ENCODE results near the gene PRUNE2. TPM values are rescaled to one million over a fixed set of nuclear protein-coding genes. Genes with fewer than 3 reads are reported as not detected.
"Not testable (repeated sequence)": the region's sequence is repeated elsewhere in the genome, so short reads cannot be mapped to it uniquely, and the experiment has no call there.

The PRUNE2 gene, protein sequence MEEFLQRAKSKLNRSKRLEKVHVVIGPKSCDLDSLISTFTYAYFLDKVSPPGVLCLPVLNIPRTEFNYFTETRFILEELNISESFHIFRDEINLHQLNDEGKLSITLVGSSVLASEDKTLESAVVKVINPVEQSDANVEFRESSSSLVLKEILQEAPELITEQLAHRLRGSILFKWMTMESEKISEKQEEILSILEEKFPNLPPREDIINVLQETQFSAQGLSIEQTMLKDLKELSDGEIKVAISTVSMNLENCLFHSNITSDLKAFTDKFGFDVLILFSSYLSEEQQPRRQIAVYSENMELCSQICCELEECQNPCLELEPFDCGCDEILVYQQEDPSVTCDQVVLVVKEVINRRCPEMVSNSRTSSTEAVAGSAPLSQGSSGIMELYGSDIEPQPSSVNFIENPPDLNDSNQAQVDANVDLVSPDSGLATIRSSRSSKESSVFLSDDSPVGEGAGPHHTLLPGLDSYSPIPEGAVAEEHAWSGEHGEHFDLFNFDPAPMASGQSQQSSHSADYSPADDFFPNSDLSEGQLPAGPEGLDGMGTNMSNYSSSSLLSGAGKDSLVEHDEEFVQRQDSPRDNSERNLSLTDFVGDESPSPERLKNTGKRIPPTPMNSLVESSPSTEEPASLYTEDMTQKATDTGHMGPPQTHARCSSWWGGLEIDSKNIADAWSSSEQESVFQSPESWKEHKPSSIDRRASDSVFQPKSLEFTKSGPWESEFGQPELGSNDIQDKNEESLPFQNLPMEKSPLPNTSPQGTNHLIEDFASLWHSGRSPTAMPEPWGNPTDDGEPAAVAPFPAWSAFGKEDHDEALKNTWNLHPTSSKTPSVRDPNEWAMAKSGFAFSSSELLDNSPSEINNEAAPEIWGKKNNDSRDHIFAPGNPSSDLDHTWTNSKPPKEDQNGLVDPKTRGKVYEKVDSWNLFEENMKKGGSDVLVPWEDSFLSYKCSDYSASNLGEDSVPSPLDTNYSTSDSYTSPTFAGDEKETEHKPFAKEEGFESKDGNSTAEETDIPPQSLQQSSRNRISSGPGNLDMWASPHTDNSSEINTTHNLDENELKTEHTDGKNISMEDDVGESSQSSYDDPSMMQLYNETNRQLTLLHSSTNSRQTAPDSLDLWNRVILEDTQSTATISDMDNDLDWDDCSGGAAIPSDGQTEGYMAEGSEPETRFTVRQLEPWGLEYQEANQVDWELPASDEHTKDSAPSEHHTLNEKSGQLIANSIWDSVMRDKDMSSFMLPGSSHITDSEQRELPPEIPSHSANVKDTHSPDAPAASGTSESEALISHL (N-terminal part only)
- 10 to 100 TPM in 5 of 7 donors, 1 to 10 TPM in 2; 2.5 to 45.8 (median 13.7) TPM for total RNA-seq
- polyA plus RNA-seq = 10 to 100 TPM in 1 of 2 donors, 1 to 10 TPM in 1; 3.3 to 35.5 TPM
- long read RNA-seq, donor 1, partial matches to known transcripts = 0 of 3 reads
- long read RNA-seq, donor 1, other reads (novel, unspliced or antisense) = 1 of 3 reads
- long read RNA-seq, donor 2 = 0 reads
- long read RNA-seq, donor 3, partial matches to known transcripts = 2 of 5 reads
- long read RNA-seq, donor 3, other reads (novel, unspliced or antisense) = 3 of 5 reads

DNA sequence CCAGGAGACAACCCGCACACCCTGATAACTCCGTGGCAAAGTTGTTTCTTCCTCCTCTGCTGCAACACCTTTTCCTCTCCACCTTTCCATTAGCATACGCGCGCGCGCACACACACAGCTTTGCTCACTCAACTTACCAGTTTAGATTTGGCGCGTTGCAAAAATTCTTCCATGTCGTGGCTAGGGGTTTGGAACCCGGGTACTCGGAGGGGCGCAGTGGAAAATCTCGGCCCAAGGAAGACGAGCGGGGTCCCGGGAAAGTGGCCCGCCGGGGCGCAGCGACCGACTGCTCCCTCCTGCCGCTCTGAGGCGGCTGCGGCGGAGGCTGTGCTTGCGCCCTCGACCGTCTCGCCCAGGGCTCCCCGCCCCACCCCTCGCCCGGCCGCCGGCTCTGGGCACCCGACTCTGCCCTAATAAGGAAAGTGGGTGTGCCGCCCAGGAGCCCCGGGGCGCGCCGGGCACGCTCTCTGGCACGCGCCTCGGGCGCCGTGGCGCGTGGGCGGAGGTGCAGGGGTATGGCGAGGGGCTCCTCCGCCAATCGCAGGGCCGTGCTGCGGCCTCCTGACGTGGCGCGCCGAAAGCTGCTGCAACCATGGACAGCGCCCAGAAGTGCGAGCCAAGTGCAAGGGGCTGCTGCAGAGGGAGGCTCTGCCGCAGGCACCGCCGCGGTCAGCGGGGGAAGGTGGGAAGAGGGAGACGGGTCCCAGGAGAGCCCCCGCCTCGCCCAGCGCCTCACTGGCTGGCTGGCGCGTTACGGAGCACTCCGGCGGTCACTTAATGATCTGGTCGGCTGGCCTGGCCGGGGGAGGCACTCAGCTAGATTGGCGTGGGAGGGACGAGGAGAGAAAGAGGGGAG is at the start of gene PRUNE2:
PRUNE2 (minus strand) TSS at position 324 of the 856 bp plus-strand sequence; CDS start at position 173, 151 bp downstream.
- Histone ChIP-seq H3K36me3 (no peaks in the 10 kb centered on the region), H3K27ac (no peak within 1 kb of the TSS), H3K9me3 (no peaks in the 10 kb centered on the region), H3K4me3 (peak within 1 kb of the TSS; percentile 44), H3K4me1 (ENCODE audit: insufficient read depth) (peaks cover 7% of the 10 kb centered on the region), H3K27me3 (no peaks in the 10 kb centered on the region)
- intact Hi-C loops (cut with DNase I) = loop anchor here in 1 of 4 donors (10.0 kb wide), 1 partner anchor 91 kb away; no protein-coding TSS in a partner anchor
- TF ChIP-seq POLR2A (IDR thresholded peaks at IDR 0.05) = no peak
- no peak for TF ChIP-seq EP300 (IDR thresholded peaks at IDR 0.05)
- no peak for TF ChIP-seq CTCF (IDR thresholded peaks at IDR 0.05)
- WGBS, 3 donors = 2% methylated on average over 68 to 79 of the region's 79 CpGs
- DNase-seq = peak; percentile 36 to 85 (median 64)

GRCh38 chr9:76955406-76955805 is 49.5 kb upstream of the PRUNE2 start:
- intact Hi-C loops (cut with DNase I); H3K36me3 ChIP-seq; H3K4me1 ChIP-seq (ENCODE audit: insufficient read depth); H3K4me3 ChIP-seq; H3K9me3 ChIP-seq; H3K27ac ChIP-seq; H3K27me3 ChIP-seq; DNase-seq: not testable (repeated sequence)
- WGBS, 3 donors = 92 to 97% (median 94%) methylated on average over 8 to 23 of the region's 23 CpGs

- 76 to 83% (median 80%) methylated on average over 4 of the region's 4 CpGs for WGBS, 3 donors
- TF ChIP-seq CTCF (IDR thresholded peaks at IDR 0.05) (no peak), EP300 (IDR thresholded peaks at IDR 0.05) (no peak), POLR2A (IDR thresholded peaks at IDR 0.05) (no peak)
- Histone ChIP-seq H3K36me3 (no peaks in the 10 kb centered on the region), H3K27me3 (no peaks in the 10 kb centered on the region), H3K4me1 (ENCODE audit: insufficient read depth) (no peaks in the 10 kb centered on the region), H3K4me3 (no peak overlapping the region), H3K27ac (no peak overlapping the region), H3K9me3 (no peaks in the 10 kb centered on the region)
- DNase-seq = no peak
- intact Hi-C loops (cut with DNase I) = no loop called here
Observed at GRCh38 chr9:76949865-76950264, 44.0 kb upstream of the PRUNE2 start.

- Histone ChIP-seq H3K9me3 (no peaks in the 10 kb centered on the region), H3K36me3 (no peaks in the 10 kb centered on the region), H3K27ac (no peak overlapping the region), H3K27me3 (no peaks in the 10 kb centered on the region), H3K4me3 (no peak overlapping the region), H3K4me1 (ENCODE audit: insufficient read depth) (no peaks in the 10 kb centered on the region)
- no peak for DNase-seq
- WGBS, 3 donors = 13 to 25% (median 21%) methylated on average over 2 of the region's 2 CpGs
- TF ChIP-seq CTCF (IDR thresholded peaks at IDR 0.05) (no peak), EP300 (IDR thresholded peaks at IDR 0.05) (no peak), POLR2A (IDR thresholded peaks at IDR 0.05) (no peak)
- intact Hi-C loops (cut with DNase I) = no loop called here
Observed at GRCh38 chr9:76944011-76944410, 38.1 kb upstream of the PRUNE2 start.
